Measurements from ENCODE around the gene ISG15. TPM values are rescaled to one million over a fixed set of nuclear protein-coding genes. Genes with fewer than 3 reads are reported as not detected.

ISG15 gene

Small RNAs within 50 kb of the gene (small RNA-seq; reads per million reads assigned to genes)
- gene AL645608.3 (ENCODE audit: insufficient read depth), result not detected

Data from mesendoderm (in vitro differentiated cells).